H1 (cell line): ENCODE measurements around the gene RNF44. TPM values are rescaled to one million over a fixed set of nuclear protein-coding genes. Genes with fewer than 3 reads are reported as not detected.

Experiments used
- CHD7 ChIP-seq: fragments of 300-600 bp; sonication (generic); IDR thresholded peaks from 2 replicates; pipeline ENCODE4 v1.7.1; 2012; ENCODE audit warnings: low read length, moderate library complexity, mild to moderate bottlenecking, inconsistent platforms; ENCODE audit not compliant: insufficient replicate concordance
- EZH2 ChIP-seq: fragments of 200-600 bp; sonication (generic); IDR thresholded peaks from 2 replicates; pipeline ENCODE4 v1.7.1; 2012; ENCODE audit warnings: low read depth, mild to moderate bottlenecking, moderate library complexity, low read length, inconsistent platforms; ENCODE audit not compliant: severe bottlenecking
- RBBP5 ChIP-seq: IDR thresholded peaks from 2 replicates; pipeline ENCODE4 v1.7.1; 2012; ENCODE audit warnings: low read depth, mild to moderate bottlenecking, inconsistent platforms, low read length, moderate library complexity, borderline replicate concordance
- RNF2 ChIP-seq: fragments of 200-900, 300-1000 bp; sonication (generic); IDR thresholded peaks from 2 replicates; pipeline ENCODE4 v1.7.1; 2016; ENCODE audit warnings: borderline replicate concordance, low read depth, mild to moderate bottlenecking, antibody characterized with exemption, low read length; ENCODE audit not compliant: poor library complexity, severe bottlenecking; ENCODE audit errors: missing control alignments
- YY1 ChIP-seq: IDR thresholded peaks from 2 replicates; pipeline ENCODE4 v1.6.1; 2011; ENCODE audit warnings: low read depth, mild to moderate bottlenecking, low read length
- polyA plus RNA-seq, 7 experiments: library from polyadenylated mRNA; depleted of rRNA in 3 of 7; stranded (reverse) in 5 of 7; unstranded in 2 of 7; fragments of >200 nt in 5 of 7; fragments of 200-250 nt in 2 of 7; gene quantifications; 1 replicate in 5 of 7; 2 replicates in 1 of 7; 4 replicates in 1 of 7; pipeline versions ENCODE4 v1.2.1 to v1.2.3, GENCODE V29; 2011 to 2013; ENCODE audit warnings: missing spikeins in 2 of 7, mixed read lengths in 2 of 7
- total RNA-seq: library from RNA; stranded (reverse); fragmentation: NEBNext Ultra II Directional; extraction: Animal tissue kit (Norgen Biotek cat#: 25700); gene quantifications from 2 replicates; pipeline ENCODE4 v1.2.1, GENCODE V29; 2021

RNF44 gene
- total and polyA plus RNA-seq, 2 of the 8 experiments (the other 6 are each of a cell fraction or from before 2014, with no cell fraction given), result 54.7 to 164 TPM

DNA sequence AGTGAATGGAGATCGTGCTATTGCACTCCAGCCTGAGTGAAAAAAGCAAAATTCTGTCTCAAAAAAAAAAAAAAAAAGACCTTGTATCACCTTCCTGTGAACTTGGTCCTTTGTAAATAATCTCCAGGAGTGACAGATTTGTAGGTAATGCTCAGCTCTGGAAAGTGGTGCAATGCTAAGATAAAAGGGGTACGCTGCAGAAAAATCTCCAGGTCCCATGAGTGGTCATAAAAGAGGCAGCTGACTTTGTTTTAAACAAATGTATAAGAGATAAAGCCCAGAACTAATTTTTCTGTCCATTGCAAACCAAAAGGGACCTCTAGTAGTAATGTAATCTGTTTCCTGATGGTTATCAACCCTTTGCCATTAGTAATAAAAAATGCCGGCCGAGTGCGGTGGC lies 33.7 kb downstream of the RNF44 start (continued):
- TF ChIP-seq CHD7, result no peak
- TF ChIP-seq RBBP5, result no peak
- TF ChIP-seq YY1, result no peak
- TF ChIP-seq RNF2, result no peak
- TF ChIP-seq EZH2, result no peak
